ENCODE measurements around the gene CEP350. TPM values are rescaled to one million over a fixed set of nuclear protein-coding genes. Genes with fewer than 3 reads are reported as not detected.
A peak's percentile ranks its signal among the peaks of the same experiment; 100 is the strongest.

Gene CEP350
- total RNA-seq, 1 experiment from 2014 or later: 27.6 TPM

GRCh38 chr1:180154325-180155181 lies 199.9 kb downstream of the CEP350 start, which contains the start of gene QSOX1:
QSOX1 (plus strand) TSS chr1:180154869; CDS start chr1:180154908, 39 bp downstream.
- no TSS peak for BruUV-seq (replicated peaks)
- ChIA-PET RAD21 (ENCODE audit: low non-redundant PET in 1 of 2, low total read pairs in 2 of 2, uncharacterized antibody in 2 of 2, unreplicated experiment in 2 of 2) (no interaction called here), CTCF (interaction anchor here (1.5 to 1.6 kb wide), 2 partner anchors 33 to 340 kb away, joined by 3 read pairs; no protein-coding TSS in a partner anchor), POLR2A (interaction anchor here (0.7 to 1.9 kb wide), 5 partner anchors 10 to 32 kb away, joined by 3 to 11 read pairs (median 3); no protein-coding TSS in a partner anchor)
- H3K9ac ChIP-seq (ENCODE audit: low read length): peak within 1 kb of the TSS; percentile 84
- H3K4me3 ChIP-seq (replicated peaks in 1 of 2; ENCODE audit: low read depth in 1 of 2, low read length in 2 of 2): peak within 1 kb of the TSS; percentile 81 to 91
- DNase-seq (ENCODE audit: low read depth, low spot score) (peak; percentile 61), ATAC-seq (peak; percentile 91)
- intact Hi-C loops (cut with micrococcal nuclease): loop anchor here (2.0 kb wide), 1 partner anchor 272 kb away; the partner anchor contains the start of gene TOR1AIP1
- H3K4me1 ChIP-seq (ENCODE audit: control insufficient read depth in 1 of 2, insufficient read depth in 2 of 2, low read length in 2 of 2): peaks cover 2 to 43% of the 10 kb centered on the region in 2 experiments; a peak in 3 of 4 replicates
- H3K9me3 ChIP-seq (ENCODE audit: control insufficient read depth in 1 of 2, insufficient read depth in 1 of 2, low read depth in 1 of 2, low read length in 2 of 2): no peaks in the 10 kb centered on the region
- H3K4me2 ChIP-seq (ENCODE audit: low read length): peak within 1 kb of the TSS; percentile 90
- H3K9me2 ChIP-seq (ENCODE audit: insufficient read depth): no peaks in the 10 kb centered on the region
- no peaks in the 10 kb centered on the region for H3K27me3 ChIP-seq (ENCODE audit: insufficient read depth, low read length)
- H3K27ac ChIP-seq (ENCODE audit: low read depth, low read length): peak within 1 kb of the TSS; percentile 78
- no peaks in the 10 kb centered on the region for H3K36me3 ChIP-seq (ENCODE audit: control insufficient read depth in 1 of 2, insufficient read depth in 2 of 2, low read length in 2 of 2)
- H4K20me1 ChIP-seq (ENCODE audit: insufficient read depth): no peaks in the 10 kb centered on the region
- H2AFZ ChIP-seq (ENCODE audit: low read depth, low read length, poor library complexity, severe bottlenecking): no peak within 1 kb of the TSS
- peaks cover 24% of the 10 kb centered on the region for H3K79me2 ChIP-seq (ENCODE audit: insufficient read depth, low read length)
- TF ChIP-seq JUND (IDR thresholded peaks at IDR 0.05) (no peak; the same call in 1 of the 2 replicates), SRF (IDR thresholded peaks at IDR 0.05; ENCODE audit: low read depth) (no peak), SP1 (IDR thresholded peaks at IDR 0.05; ENCODE audit: low read depth) (peak; percentile 80), ZBTB33 (IDR thresholded peaks at IDR 0.05; ENCODE audit: extremely low read depth, insufficient replicate concordance, low read length) (peak; percentile 40), CBX3 (IDR thresholded peaks at IDR 0.05; ENCODE audit: low read depth) (no peak), CEBPB (IDR thresholded peaks at IDR 0.05; ENCODE audit: low read depth) (no peak), EZH2 (IDR thresholded peaks at IDR 0.05) (no peak), EZH2phosphoT487 (IDR thresholded peaks at IDR 0.05; ENCODE audit: borderline replicate concordance) (no peak), ZFX (IDR thresholded peaks at IDR 0.05) (peak; percentile 35; the same call in 1 of the 2 replicates), YY1 (IDR thresholded peaks at IDR 0.05; ENCODE audit: extremely low read depth, insufficient replicate concordance, low read depth, low read length) (peak; percentile 43), SIN3A (IDR thresholded peaks at IDR 0.05; ENCODE audit: low read depth) (peak; percentile 90; the same call in 1 of the 2 replicates), EGR1 (IDR thresholded peaks at IDR 0.05; ENCODE audit: low read depth) (peak; percentile 52; the same call in 1 of the 2 replicates), RAD21 (IDR thresholded peaks at IDR 0.05; ENCODE audit: low read depth) (0 out of 2 replicates have a peak, but pooled peaks have one; percentile 17), REST (IDR thresholded peaks at IDR 0.05; ENCODE audit: low read depth) (no peak), POLR2AphosphoS5 (IDR thresholded peaks at IDR 0.05; ENCODE audit: low read depth, low read length) (peak; percentile 84), ATF3 (IDR thresholded peaks at IDR 0.05) (no peak), FOSL1 (IDR thresholded peaks at IDR 0.05; ENCODE audit: low read depth) (0 out of 2 replicates have a peak, but pooled peaks have one; percentile 9), TCF7L2 (IDR thresholded peaks at IDR 0.05; ENCODE audit: borderline replicate concordance, extremely low read depth, insufficient read depth, insufficient read length) (no peak), POLR2A (IDR thresholded peaks at IDR 0.05; ENCODE audit: borderline replicate concordance, extremely low read depth, insufficient read depth, insufficient read length) (peak; percentile 69)

Data from HCT116 (cell line).